ENCODE results near the gene TRIP10. TPM values are rescaled to one million over a fixed set of nuclear protein-coding genes. Genes with fewer than 3 reads are reported as not detected.
"Not testable (repeated sequence)": the region's sequence is repeated elsewhere in the genome, so short reads cannot be mapped to it uniquely, and the experiment has no call there.

The TRIP10 gene
- 31.0 and 34.6 TPM in 2 replicates for total RNA-seq (2014; rRNA removed; shearing (Covaris generic))

GRCh38 chr19:6739390-6739882 lies at the start of gene TRIP10:
TRIP10 (plus strand) TSS chr19:6739680; CDS start chr19:6739762, 82 bp downstream.
- peak; percentile 75 for DNase-seq (ENCODE audit: low read depth)

GRCh38 chr19:6690160-6690885 lies 49.2 kb upstream of the TRIP10 start:
- DNase-seq (ENCODE audit: low read depth), result no peak

GRCh38 chr19:6691342-6691741 lies 48.1 kb upstream of the TRIP10 start:
- no peak for DNase-seq (ENCODE audit: low read depth)

- no peak for DNase-seq (ENCODE audit: low read depth)
Measured at GRCh38 chr19:6692027-6692426, 47.5 kb upstream of the TRIP10 start.

GRCh38 chr19:6693056-6693471 lies 46.4 kb upstream of the TRIP10 start:
- no peak for DNase-seq (ENCODE audit: low read depth)

- no peak for DNase-seq (ENCODE audit: low read depth)
Measured at GRCh38 chr19:6693681-6694080, 45.8 kb upstream of the TRIP10 start.

- no peak for DNase-seq (ENCODE audit: low read depth)
Measured at GRCh38 chr19:6694147-6694815, 45.2 kb upstream of the TRIP10 start.

GRCh38 chr19:6696239-6696820 lies 43.1 kb upstream of the TRIP10 start:
- DNase-seq (ENCODE audit: low read depth), result no peak

- DNase-seq (ENCODE audit: low read depth), result no peak
Measured at GRCh38 chr19:6697291-6697690, 42.2 kb upstream of the TRIP10 start.

GRCh38 chr19:6699935-6700334 lies 39.5 kb upstream of the TRIP10 start:
- DNase-seq (ENCODE audit: low read depth), result no peak

- DNase-seq (ENCODE audit: low read depth), result no peak
Measured at GRCh38 chr19:6700586-6701316, 38.7 kb upstream of the TRIP10 start.

GRCh38 chr19:6705931-6706632 lies 33.4 kb upstream of the TRIP10 start:
- no peak for DNase-seq (ENCODE audit: low read depth)

- no peak for DNase-seq (ENCODE audit: low read depth)
Measured at GRCh38 chr19:6706633-6706958, 32.9 kb upstream of the TRIP10 start.

GRCh38 chr19:6707011-6707657 lies 32.3 kb upstream of the TRIP10 start:
- no peak for DNase-seq (ENCODE audit: low read depth)

GRCh38 chr19:6707658-6708018 lies 31.8 kb upstream of the TRIP10 start:
- no peak for DNase-seq (ENCODE audit: low read depth)

- DNase-seq (ENCODE audit: low read depth), result no peak
Measured at GRCh38 chr19:6708346-6708745, 31.1 kb upstream of the TRIP10 start.

GRCh38 chr19:6708913-6709312 lies 30.6 kb upstream of the TRIP10 start:
- DNase-seq (ENCODE audit: low read depth), result not testable (repeated sequence)

- no peak for DNase-seq (ENCODE audit: low read depth)
Measured at GRCh38 chr19:6709549-6709948, 29.9 kb upstream of the TRIP10 start.

GRCh38 chr19:6710273-6711077 lies 29.0 kb upstream of the TRIP10 start:
- no peak for DNase-seq (ENCODE audit: low read depth)

- DNase-seq (ENCODE audit: low read depth), result no peak
Measured at GRCh38 chr19:6711078-6711361, 28.5 kb upstream of the TRIP10 start.

GRCh38 chr19:6711605-6712004 lies 27.9 kb upstream of the TRIP10 start:
- no peak for DNase-seq (ENCODE audit: low read depth)

All from RPMI7951 (cell line).